ENCODE data around the gene LINGO3.

DNA sequence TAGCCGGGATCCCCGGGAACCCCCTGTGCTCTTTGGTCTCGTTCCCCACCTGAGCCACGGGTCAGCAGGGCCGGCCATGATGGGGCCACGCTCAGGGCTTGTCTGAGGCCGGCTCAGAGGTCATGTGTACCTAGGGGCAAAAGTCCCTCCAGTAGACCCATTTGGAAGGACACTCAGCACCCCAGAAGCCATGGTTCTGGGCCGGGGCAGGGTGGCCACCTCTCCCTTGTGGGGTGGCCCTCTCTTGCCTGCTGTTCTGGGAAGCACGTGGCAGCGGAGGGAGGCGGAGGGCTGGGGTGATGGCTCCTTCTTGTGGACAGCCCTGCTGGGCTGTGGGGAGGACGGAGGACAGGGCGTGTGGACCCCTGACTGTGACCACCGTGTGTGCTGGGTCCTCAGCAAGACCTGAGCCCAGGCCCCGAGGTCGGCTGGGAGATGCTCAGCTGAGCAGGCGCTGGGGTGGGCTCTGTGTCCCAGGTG is 19.6 kb downstream of the LINGO3 start:
- TF ChIP-seq, protein P1, sequence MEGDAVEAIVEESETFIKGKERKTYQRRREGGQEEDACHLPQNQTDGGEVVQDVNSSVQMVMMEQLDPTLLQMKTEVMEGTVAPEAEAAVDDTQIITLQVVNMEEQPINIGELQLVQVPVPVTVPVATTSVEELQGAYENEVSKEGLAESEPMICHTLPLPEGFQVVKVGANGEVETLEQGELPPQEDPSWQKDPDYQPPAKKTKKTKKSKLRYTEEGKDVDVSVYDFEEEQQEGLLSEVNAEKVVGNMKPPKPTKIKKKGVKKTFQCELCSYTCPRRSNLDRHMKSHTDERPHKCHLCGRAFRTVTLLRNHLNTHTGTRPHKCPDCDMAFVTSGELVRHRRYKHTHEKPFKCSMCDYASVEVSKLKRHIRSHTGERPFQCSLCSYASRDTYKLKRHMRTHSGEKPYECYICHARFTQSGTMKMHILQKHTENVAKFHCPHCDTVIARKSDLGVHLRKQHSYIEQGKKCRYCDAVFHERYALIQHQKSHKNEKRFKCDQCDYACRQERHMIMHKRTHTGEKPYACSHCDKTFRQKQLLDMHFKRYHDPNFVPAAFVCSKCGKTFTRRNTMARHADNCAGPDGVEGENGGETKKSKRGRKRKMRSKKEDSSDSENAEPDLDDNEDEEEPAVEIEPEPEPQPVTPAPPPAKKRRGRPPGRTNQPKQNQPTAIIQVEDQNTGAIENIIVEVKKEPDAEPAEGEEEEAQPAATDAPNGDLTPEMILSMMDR (optimal IDR thresholded peaks at IDR 0.05 in 1 of 3, IDR thresholded peaks at IDR 0.05 in 1 of 3, conservative IDR thresholded peaks at IDR 0.05 in 1 of 3; ENCODE audit: extremely low read depth in 1 of 3, insufficient read depth in 2 of 3, low read length in 3 of 3), result no peak
- TF ChIP-seq EZH2 (IDR thresholded peaks at IDR 0.05; ENCODE audit: low read length), result no peak

Measured in keratinocyte (primary cell).